Measurements from ENCODE around the gene ADAMTS14.

- TF ChIP-seq POLR2A (IDR thresholded peaks at IDR 0.05) (no peak), CTCF (IDR thresholded peaks at IDR 0.05) (no peak)
These were observed 38.3 kb upstream of the ADAMTS14 start for GRCh38 chr10:70634011-70634410.
